ENCODE measurements around the gene FOXL1. TPM values are rescaled to one million over a fixed set of nuclear protein-coding genes. Genes with fewer than 3 reads are reported as not detected.

FOXL1 gene
- total RNA-seq, 1 donor from 2014 or later = 0.25 TPM

GRCh38 chr16:86604436-86605193 is 26.3 kb downstream of the FOXL1 start:
- no peak for DNase-seq (ENCODE audit: low read depth)

DNA sequence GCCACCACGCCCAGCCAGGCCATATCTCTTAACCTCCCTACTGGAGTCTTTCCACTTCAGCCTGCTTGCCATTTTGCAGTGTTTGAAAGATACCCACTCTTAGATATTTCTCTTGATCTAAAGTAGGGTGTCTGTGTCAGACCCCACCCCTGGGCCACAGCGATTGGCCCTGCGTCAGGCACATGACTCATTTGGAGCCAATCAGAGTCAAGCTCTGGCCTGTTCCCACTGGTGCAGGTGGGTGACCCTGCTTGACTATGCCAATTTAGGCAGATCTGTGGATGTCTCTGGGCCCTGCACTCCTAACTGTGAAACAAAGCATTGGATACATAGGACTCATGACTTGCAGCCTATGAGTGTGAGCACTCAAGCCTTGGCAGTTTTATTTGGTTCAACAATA is 27.6 kb downstream of the FOXL1 start:
- no peak for DNase-seq (ENCODE audit: low read depth)

- no peak for DNase-seq (ENCODE audit: low read depth)
Measured at GRCh38 chr16:86608301-86608747, 30.0 kb downstream of the FOXL1 start.

DNA sequence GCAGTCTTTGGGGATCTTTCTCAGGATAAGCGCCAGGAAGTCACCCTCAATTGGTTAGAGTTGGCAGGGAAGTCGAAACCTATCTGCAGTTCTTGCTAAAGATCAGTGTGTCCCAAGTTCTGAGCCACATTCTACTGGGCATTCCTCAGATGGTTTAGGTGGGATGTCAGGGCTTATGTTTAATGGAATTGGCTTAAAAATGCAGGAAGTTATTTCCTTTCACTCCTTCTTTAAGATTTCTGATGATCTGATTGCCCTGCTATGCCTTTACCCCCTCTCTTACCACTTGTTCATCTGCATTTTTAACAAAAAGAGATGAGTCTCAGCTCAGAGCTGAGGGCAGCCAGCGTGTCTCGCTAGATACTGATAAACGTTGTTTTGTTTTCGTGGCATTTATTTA is 30.8 kb downstream of the FOXL1 start:
- DNase-seq (ENCODE audit: low read depth) = peak; percentile 63

GRCh38 chr16:86609661-86610060 is 31.3 kb downstream of the FOXL1 start:
- DNase-seq (ENCODE audit: low read depth) = no peak

DNA sequence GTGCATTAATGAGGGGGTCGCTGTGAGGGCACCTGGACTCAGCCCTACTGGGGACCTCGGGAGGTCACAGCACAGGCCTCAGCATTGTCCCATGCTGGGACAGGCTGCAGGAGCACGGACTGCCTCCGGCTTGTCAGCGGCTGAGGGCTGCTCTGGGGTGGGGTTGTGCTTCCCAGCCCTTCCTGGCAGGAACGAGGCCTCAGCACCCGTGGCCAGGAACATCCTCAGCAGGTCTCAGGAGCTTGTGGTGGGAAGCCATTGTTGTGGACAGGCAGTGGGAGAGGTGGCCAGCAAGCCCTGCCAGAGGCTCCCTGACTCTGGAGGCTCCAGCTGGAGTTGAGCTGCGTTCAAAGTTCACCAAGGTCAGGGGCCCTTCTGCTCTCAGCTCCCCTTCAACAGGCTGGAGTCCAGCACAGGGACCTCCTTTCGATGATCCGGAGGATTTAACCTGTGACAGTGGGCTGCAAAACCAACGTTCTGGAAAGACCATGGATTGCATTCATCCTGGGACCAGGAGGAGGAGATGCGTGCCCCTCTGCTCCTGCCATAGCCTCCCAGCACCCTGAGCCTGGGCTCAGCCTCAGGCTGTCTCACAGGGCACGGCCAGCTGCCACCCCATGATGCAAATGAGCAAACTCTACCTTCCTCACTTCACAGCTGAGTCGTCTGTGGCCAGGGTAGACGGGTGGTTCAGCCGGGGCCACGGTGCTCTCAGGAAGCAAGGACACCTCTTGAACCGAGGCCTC is 32.6 kb downstream of the FOXL1 start:
- DNase-seq (ENCODE audit: low read depth) = no peak

DNA sequence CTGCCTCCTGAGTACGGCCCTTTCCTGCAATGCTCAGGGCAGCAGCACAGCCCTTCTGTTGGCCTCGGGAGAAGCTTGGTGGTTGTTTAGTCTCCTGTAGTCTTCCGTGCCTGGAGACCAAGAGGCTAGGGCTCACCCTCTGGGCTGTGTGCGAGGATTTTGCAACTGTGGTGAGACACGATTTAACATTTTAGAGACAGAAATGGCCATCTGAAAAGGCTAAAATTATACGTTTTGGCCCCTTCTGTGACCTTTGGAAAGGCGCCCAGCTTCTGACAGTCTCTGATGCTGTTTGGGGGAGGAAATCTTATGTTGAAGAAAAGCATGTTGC is 33.1 kb downstream of the FOXL1 start:
- DNase-seq (ENCODE audit: low read depth) = no peak

DNA sequence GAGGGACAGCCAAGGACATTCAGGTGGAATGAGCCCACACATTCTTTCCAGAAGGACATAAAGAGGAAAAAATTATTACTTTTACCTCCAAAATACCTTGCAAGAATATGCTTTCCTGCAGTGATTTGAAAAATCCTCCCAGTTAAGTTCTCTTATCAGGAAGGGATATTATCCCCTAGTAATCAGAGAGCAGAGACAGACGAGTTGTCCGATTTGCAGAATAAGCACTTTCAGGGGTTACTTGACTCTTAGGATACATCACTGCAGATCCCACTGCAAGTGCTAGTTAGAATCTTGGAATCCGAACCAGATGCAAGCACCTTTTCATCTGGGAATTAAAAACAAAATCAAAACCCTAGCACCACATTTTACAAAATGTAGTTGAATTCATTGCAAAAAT is 33.6 kb downstream of the FOXL1 start:
- DNase-seq (ENCODE audit: low read depth) = no peak

- no peak for DNase-seq (ENCODE audit: low read depth)
Measured at GRCh38 chr16:86614699-86615098, 36.4 kb downstream of the FOXL1 start.

GRCh38 chr16:86616906-86617305 is 38.6 kb downstream of the FOXL1 start:
- DNase-seq (ENCODE audit: low read depth) = no peak

DNA sequence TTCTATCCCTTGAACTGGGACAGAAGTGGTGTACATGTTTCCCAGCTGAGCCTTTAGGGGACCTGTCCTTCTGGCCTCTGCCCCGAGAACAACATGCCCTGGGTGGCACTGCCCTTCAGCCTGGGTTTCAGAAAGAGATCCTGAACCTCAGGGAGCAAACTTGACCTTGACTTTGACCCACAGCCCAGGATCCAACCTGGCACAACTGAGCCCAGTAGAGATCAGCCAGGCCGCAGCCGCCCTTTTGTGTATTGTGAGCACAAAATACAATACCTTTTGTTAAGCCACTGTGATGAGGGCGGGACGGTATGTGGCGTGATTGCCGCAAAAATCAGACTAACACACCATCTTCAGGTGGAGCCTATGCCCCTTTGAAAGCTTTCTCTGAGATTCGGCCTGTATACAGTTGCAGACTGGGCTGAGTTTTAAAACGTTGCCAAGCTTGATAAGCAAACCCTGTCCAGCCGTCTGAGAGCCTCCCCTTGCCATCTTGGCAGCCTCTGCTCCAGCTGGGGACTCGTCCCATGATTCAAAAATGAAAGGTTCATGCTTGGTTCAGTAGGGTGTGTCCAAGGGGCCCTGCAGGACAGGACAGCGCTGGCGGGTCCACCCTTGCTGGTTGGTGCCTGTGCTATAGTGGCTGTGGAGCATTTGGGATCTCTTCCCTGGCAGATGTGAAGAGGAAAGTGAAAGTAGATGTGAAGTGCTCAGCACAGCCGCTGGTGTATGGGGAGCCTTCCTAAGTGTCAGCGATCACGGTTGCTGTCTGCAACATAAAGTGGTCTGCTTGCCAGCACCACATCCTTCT is 40.3 kb downstream of the FOXL1 start:
- no peak for DNase-seq (ENCODE audit: low read depth)

DNA sequence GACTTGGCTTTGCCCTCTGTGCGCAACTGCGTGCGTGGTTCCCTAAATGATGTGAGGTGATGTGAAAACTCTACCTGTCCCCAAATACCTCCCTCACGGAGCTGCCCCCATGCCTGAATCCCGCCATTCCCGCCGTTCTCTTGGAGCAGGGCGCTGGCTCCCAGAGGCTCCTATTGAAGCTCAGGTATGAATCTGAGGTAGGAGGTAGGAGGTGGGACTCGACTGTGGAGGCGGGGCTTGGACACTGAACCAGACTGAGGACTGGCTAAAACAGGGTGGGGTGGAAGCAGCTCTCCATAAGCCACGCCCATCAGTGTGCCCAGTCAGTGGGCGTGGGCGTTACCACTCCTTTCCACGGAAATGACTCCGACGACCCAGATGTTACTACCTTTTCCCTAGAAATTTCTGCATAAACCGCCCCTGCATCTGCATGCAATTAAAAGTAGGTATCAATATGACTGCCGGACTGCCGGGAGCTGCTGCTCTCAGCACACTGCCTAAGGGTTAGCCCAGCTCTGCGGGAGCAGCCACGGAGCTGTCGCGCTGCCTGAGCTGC is 41.0 kb downstream of the FOXL1 start:
- no peak for DNase-seq (ENCODE audit: low read depth)

DNA sequence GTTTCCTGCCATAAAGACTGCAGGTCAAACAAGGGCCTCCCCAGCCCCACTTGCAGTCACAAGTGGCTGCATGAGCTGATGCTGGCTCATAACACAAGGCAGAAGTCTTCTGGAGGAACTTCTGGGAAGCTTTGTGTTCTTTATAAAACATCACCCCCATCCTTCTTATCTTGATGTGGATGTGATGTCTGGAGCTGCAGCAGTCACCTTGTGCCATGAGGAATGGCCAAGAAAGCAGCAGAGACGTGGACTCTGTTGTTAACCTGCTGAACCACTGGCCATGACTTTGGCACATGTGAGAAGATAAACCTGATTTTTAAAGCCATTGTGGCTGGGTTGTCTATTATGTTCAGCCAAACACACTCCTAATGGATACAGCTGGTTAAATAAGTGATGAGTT is 41.8 kb downstream of the FOXL1 start:
- no peak for DNase-seq (ENCODE audit: low read depth)

DNA sequence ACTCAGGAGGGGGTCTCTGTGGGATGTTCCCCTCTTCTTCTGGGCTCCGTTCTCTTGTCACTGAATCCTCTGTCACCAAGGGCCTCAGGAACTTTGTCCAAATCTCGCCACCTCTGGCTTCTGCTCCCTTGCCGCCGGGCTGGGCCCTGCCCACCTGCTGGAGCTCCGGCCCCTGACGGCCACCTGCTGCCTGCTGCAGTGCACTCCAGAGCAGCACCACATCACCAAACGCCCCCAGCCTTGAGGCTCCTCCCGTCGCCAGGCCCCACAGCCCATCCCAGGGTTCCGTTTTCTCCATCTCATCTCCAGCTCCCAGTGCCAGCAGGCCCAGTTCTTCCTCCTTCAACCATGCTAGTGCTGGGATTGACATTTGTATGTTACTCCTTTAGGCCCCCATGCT is 43.6 kb downstream of the FOXL1 start:
- DNase-seq (ENCODE audit: low read depth) = no peak

DNA sequence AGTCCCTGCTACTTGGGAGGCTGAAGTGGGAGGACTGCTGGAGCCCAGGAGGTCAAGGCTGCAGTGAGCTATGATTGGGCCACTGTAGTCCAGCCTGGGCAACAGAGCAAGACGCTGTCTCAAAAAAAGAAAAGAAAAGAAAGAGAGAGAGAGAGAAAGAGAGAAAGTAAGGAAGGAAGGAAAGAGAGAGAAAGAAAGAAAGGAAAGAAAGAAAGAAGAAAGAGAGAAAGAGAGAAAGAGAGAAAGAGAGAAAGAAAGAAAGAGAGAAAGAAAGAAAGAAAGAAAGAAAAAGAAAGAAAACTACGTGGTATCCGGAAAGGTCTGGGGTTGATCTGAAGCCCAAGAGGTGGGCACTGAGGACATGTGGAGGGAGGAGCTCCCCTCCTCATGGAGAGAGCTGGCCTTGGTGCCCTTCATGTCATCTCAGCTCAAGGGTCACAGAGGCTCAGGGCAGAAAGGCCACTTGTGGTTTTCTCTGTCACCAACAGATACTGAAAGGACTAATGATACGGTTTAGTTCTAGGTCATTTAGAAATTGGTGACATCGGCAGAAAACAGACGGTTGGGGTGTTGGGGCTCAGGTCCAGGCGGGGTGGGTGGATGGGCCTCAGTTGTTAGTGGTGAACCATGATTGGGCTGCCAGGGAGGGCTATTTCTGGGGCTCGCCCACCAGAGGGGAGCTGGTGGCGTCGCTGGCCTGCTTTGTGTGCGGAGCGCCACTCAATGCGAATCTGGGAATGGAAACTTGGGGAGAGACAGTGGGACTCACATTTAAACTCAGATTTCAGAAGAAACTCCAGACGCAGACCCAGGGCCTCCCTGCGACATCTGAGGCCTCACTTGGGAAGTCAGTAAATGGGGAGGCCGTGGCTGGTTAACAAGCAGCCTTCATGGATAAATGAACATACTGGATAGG is 44.6 kb downstream of the FOXL1 start:
- no peak for DNase-seq (ENCODE audit: low read depth)

DNA sequence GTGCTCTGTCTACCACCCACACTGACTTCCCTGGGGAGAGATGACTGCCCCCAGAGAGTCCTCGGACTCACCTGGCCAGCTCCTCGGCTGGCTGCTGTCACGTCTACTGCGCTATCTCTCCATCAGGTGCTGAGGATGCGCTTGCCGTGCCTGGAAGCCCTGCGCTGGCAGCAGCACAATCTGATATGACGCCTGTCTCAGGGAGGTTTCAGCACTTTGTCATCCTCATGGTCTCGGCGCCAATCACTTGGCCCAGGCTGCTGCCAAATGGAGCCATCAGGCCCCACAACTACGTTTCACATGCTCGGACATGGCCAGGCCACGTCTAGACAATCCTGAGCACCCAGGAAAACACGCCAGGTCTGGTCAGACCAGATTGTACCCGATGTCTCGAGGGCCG is 46.7 kb downstream of the FOXL1 start:
- DNase-seq (ENCODE audit: low read depth) = no peak

DNA sequence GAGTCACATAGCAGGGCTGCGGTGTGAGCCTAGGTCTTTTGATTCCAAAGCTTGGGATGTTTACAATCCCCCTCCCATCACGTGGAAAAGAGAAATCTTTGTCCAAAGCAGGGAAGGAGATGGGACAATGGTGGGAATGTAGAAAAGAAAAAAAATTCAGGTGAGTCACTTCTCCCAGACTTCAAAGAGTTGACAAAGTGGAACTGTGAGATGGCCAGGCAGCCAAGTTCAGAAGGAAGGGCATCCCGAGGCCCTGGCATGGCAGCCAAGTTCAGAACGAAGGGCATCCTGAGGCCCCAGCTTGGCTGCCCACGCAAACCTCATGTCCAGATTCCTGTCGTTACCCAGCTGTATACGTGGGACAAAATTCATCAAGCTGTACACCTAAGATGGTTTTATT is 47.5 kb downstream of the FOXL1 start:
- DNase-seq (ENCODE audit: low read depth) = peak; percentile 10

DNA sequence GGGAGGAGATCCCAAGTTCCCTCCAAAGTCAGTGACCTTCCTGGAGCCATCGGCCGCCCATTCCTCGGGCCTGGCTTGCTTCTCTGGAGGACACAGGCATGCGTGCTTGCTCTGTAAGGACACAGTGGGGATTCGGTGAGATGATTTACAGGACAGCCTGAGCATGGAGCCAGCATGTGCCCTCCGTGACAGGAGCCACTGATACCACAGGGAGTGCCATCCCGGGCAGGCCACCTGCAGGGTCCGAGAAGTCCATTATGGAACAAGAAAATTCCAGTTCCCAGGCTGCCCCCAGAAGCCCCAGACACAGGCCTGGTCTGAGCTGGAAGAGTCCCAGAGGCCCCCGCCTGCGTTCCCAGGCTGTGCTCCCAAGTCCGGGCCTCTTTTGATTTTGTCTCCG is 47.9 kb downstream of the FOXL1 start:
- DNase-seq (ENCODE audit: low read depth) = no peak

- DNase-seq (ENCODE audit: low read depth) = no peak
Measured at GRCh38 chr16:86626966-86627365, 48.6 kb downstream of the FOXL1 start.

- no peak for DNase-seq (ENCODE audit: low read depth)
Measured at GRCh38 chr16:86628614-86629013, 50.3 kb downstream of the FOXL1 start.

GRCh38 chr16:86630471-86630870 is 52.1 kb downstream of the FOXL1 start:
- no peak for DNase-seq (ENCODE audit: low read depth)

Data from renal cortical epithelial cell (primary cell).